ENCODE data around the gene PRAC1. TPM values are rescaled to one million over a fixed set of nuclear protein-coding genes. Genes with fewer than 3 reads are reported as not detected.

The PRAC1 gene
- total and polyA plus RNA-seq, 12 donors = 2.7 TPM; not detected in 11

- Histone ChIP-seq H3K27me3 (peaks cover 96% of the 10 kb centered on the region), H3K36me3 (replicated peaks in 1 of 2) (no peaks in the 10 kb centered on the region), H3K9me3 (replicated peaks in 1 of 3) (no peaks in the 10 kb centered on the region), H3K27ac (no peak overlapping the region), H3K4me3 (no peak overlapping the region), H3K4me1 (replicated peaks in 1 of 2) (peaks cover 0 to 6% of the 10 kb centered on the region in 2 donors)
- intact Hi-C loops (cut with DNase I) = loop anchor here (5.0 kb wide), 2 partner anchors 66 to 151 kb away; no protein-coding TSS in a partner anchor
- TF ChIP-seq POLR2A (IDR thresholded peaks at IDR 0.05) = no peak
- TF ChIP-seq CTCF (IDR thresholded peaks at IDR 0.05) = no peak
- DNase-seq = no peak
- 13 to 24% (median 17%) methylated on average over 10 to 20 of the region's 20 CpGs for WGBS, 4 donors
Observed at GRCh38 chr17:48726114-48726915, 4.0 kb upstream of the PRAC1 start.

DNA sequence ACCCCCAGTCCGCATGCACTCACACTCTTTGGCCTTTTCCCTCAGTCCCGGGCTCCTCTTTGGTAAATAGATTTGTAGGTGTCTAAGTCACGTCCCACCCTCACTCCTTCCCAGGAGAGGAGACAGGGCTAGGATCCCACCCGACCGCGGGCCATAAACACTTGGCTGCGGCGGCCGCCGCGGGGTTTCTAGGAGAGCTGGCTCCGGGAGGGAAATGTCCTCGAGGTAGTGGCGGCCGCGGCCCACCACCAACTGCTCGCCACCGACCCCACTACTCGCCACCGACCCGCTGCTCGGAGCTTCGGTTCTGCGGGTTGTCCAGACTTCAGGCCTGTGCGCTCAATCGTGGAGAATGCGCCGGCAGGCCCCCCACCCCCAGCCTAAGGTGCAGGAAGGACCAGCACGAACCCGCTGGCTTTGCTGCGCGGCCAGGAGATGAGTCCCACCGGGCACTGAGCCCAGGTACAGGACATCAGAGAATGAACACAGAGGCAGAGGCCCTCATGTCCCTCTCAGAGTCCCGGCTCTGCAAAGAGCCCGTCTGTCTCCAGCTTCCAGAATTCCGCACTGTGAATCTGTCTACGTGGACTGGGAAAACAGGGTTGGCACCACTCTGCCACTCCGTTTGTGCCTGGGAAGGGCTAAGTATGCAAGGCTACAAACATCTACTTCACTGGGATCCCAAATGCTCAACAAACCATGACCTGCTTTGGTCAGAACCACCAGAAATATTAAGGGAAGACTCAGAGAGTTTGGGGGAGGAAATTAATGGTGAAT lies 3.2 kb upstream of the PRAC1 start:
- TF ChIP-seq CTCF (IDR thresholded peaks at IDR 0.05) (no peak), POLR2A (IDR thresholded peaks at IDR 0.05) (no peak)
- Histone ChIP-seq H3K4me3 (no peak overlapping the region), H3K9me3 (replicated peaks in 1 of 3) (no peaks in the 10 kb centered on the region), H3K27me3 (peaks cover 98% of the 10 kb centered on the region), H3K36me3 (replicated peaks in 1 of 2) (no peaks in the 10 kb centered on the region), H3K4me1 (replicated peaks in 1 of 2) (peaks cover 0 to 6% of the 10 kb centered on the region in 2 donors), H3K27ac (no peak overlapping the region)
- intact Hi-C loops (cut with DNase I) = loop anchor here (5.0 kb wide), 2 partner anchors 67 to 152 kb away; no protein-coding TSS in a partner anchor
- no peak for DNase-seq
- 4 to 7% (median 7%) methylated on average over 14 to 38 of the region's 38 CpGs for WGBS, 4 donors

GRCh38 chr17:48725004-48725287 lies 2.6 kb upstream of the PRAC1 start:
- Histone ChIP-seq H3K27me3 (peaks cover 98% of the 10 kb centered on the region), H3K4me1 (replicated peaks in 1 of 2) (peaks cover 0 to 6% of the 10 kb centered on the region in 2 donors), H3K9me3 (replicated peaks in 1 of 3) (no peaks in the 10 kb centered on the region), H3K27ac (no peak overlapping the region), H3K36me3 (replicated peaks in 1 of 2) (no peaks in the 10 kb centered on the region), H3K4me3 (peak overlapping the region in 1 of 4 donors; percentile 13)
- 2 to 7% (median 4%) methylated on average over 16 of the region's 16 CpGs for WGBS, 4 donors
- TF ChIP-seq POLR2A (IDR thresholded peaks at IDR 0.05) (no peak), CTCF (IDR thresholded peaks at IDR 0.05) (no peak)
- no peak for DNase-seq
- intact Hi-C loops (cut with DNase I) = loop anchor here (5.0 kb wide), 2 partner anchors 67 to 152 kb away; no protein-coding TSS in a partner anchor

DNA sequence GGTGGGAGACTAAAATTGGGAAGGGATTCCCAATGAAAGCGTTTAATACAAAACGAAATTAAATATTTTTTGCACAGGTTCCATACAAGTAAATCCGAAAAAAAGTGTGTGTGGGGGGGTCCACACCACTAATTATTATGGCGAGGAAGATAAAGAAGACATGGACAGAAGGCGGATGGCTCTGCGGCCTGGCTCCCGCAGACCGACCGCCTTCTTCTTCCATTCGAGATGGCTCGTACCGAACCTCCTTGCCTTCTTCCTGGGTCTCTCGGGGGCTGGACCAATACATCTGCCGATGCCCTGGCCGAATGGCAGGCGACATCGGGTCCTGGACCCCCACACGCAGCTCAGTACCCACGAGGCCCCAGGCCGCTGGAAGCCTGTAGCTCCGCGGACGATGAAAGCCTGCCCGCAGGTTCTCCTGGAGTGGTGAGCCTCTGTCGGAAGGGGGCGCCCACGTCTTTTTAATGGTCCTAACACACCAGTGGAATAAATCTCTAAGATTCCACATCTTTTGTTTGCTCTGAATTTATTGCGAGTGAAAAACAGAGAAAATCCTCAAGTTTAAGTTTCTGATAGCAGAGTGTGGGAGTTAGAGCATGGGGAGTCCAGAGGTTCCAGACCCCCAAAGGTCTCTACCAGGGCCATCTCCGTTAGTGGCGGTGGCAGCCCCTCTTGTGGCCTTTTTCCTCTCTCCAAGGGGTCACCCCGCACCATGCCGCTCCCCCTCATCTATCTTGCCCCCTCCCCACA lies 2.1 kb upstream of the PRAC1 start:
- WGBS, 4 donors = 13 to 21% (median 15%) methylated on average over 30 to 32 of the region's 32 CpGs
- peak; percentile 82 to 94 (median 86) for DNase-seq
- Histone ChIP-seq H3K27me3 (peaks cover 98% of the 10 kb centered on the region), H3K27ac (no peak overlapping the region), H3K36me3 (replicated peaks in 1 of 2) (no peaks in the 10 kb centered on the region), H3K9me3 (replicated peaks in 1 of 3) (no peaks in the 10 kb centered on the region), H3K4me1 (replicated peaks in 1 of 2) (peaks cover 0 to 6% of the 10 kb centered on the region in 2 donors), H3K4me3 (peak overlapping the region in 1 of 4 donors; percentile 13)
- intact Hi-C loops (cut with DNase I) = loop anchor here (5.0 kb wide), 3 partner anchors 47 to 153 kb away; no protein-coding TSS in a partner anchor
- TF ChIP-seq POLR2A (IDR thresholded peaks at IDR 0.05) (no peak), CTCF (IDR thresholded peaks at IDR 0.05) (peak; percentile 42 to 71 (median 70))

Measured in adrenal gland (tissue), 12 donors.